Neural progenitor cell (in vitro differentiated cells): ENCODE measurements around the gene MAGI1. TPM values are rescaled to one million over a fixed set of nuclear protein-coding genes. Genes with fewer than 3 reads are reported as not detected.
A peak's percentile ranks its signal among the peaks of the same experiment; 100 is the strongest.

Experiments used
- DNase-seq: peaks from one replicate; pipeline ENCODE4 v3.0.0-alpha.2; 2016; ENCODE audit warnings: low spot score
- H2AFZ ChIP-seq: fragments of 200-600 bp; sonication (generic); replicated peaks from 2 replicates; pipeline ENCODE4 v1.6.1; 2016; ENCODE audit warnings: antibody characterized with exemption
- H3F3A ChIP-seq: fragments of 200-600 bp; sonication (generic); 2 replicates; pipeline ENCODE4 v1.6.1; 2016; ENCODE audit warnings: antibody characterized with exemption, low read depth
- H3K27ac ChIP-seq: fragments of 200-600 bp; sonication (generic); 2 replicates; pipeline ENCODE4 v1.5.1; 2016; ENCODE audit warnings: mild to moderate bottlenecking
- H3K27me3 ChIP-seq: fragments of 200-600 bp; sonication (generic); 2 replicates; pipeline ENCODE4 v1.6.1; 2016; ENCODE audit warnings: mild to moderate bottlenecking, moderate library complexity
- H3K36me3 ChIP-seq: fragments of 200-600 bp; sonication (generic); 2 replicates; pipeline ENCODE4 v1.5.1; 2016
- H3K4me1 ChIP-seq: fragments of 200-600 bp; sonication (generic); 2 replicates; pipeline ENCODE4 v1.6.1; 2016; ENCODE audit warnings: mixed run types
- H3K4me2 ChIP-seq: fragments of 200-600 bp; sonication (generic); 2 replicates; pipeline ENCODE4 v1.6.1; 2016
- H3K4me3 ChIP-seq: fragments of 200-600 bp; sonication (generic); 2 replicates; pipeline ENCODE4 v1.5.1; 2016
- H3K79me2 ChIP-seq: fragments of 200-600 bp; sonication (generic); 2 replicates; pipeline ENCODE4 v1.6.1; 2016; ENCODE audit warnings: low read depth
- H3K9ac ChIP-seq: fragments of 200-600 bp; sonication (generic); 2 replicates; pipeline ENCODE4 v1.6.1; 2016
- H3K9me3 ChIP-seq: fragments of 200-600 bp; sonication (generic); 2 replicates; pipeline ENCODE4 v1.5.1; 2016; ENCODE audit warnings: low read depth
- H4K20me1 ChIP-seq: fragments of 200-600 bp; sonication (generic); 2 replicates; pipeline ENCODE4 v1.6.1; 2016; ENCODE audit warnings: low read depth
- H3K27ac Mint-ChIP-seq: 3 replicates; pipeline ENCODE4 v1.8.0; 2021; ENCODE audit warnings: mixed read lengths
- H3K27me3 Mint-ChIP-seq: 2 replicates; pipeline ENCODE4 v1.8.0; 2022; ENCODE audit warnings: low read depth, mild to moderate bottlenecking, inconsistent platforms, moderate library complexity, mixed read lengths; ENCODE audit not compliant: insufficient read depth
- H3K36me3 Mint-ChIP-seq: 3 replicates; pipeline ENCODE4 v1.8.0; 2021; ENCODE audit warnings: mixed read lengths
- H3K4me1 Mint-ChIP-seq: 3 replicates; pipeline ENCODE4 v1.8.0; 2021; ENCODE audit warnings: mixed read lengths
- H3K4me3 Mint-ChIP-seq: 3 replicates; pipeline ENCODE4 v1.8.0; 2021; ENCODE audit warnings: mild to moderate bottlenecking, moderate library complexity, mixed read lengths
- H3K9me3 Mint-ChIP-seq: 3 replicates; pipeline ENCODE4 v1.8.0; 2020; ENCODE audit warnings: mixed read lengths
- EZH2 ChIP-seq: fragments of 200-600 bp; sonication (generic); IDR thresholded peaks from 2 replicates; pipeline ENCODE4 v1.6.1; 2017; ENCODE audit warnings: antibody characterized with exemption, mild to moderate bottlenecking, moderate library complexity
- EZH2phosphoT487 ChIP-seq: fragments of 200-600 bp; sonication (generic); IDR thresholded peaks from 2 replicates; pipeline ENCODE4 v1.6.1; 2017; ENCODE audit warnings: antibody characterized with exemption
- total RNA-seq: library from RNA; depleted of rRNA; stranded (reverse); fragments of >200 nt; gene quantifications from 2 replicates; pipeline ENCODE4 v1.2.3, GENCODE V29; 2015; ENCODE audit warnings: low replicate concordance
- TF ChIP-seq, protein P1 (sequence below): fragments of 200-600 bp; sonication (generic); IDR thresholded peaks from 2 replicates; pipeline ENCODE4 v1.5.1; 2017; ENCODE audit warnings: antibody characterized with exemption, mild to moderate bottlenecking

The MAGI1 gene
- total RNA-seq, 1 donor from 2014 or later, result 40.6 TPM

DNA sequence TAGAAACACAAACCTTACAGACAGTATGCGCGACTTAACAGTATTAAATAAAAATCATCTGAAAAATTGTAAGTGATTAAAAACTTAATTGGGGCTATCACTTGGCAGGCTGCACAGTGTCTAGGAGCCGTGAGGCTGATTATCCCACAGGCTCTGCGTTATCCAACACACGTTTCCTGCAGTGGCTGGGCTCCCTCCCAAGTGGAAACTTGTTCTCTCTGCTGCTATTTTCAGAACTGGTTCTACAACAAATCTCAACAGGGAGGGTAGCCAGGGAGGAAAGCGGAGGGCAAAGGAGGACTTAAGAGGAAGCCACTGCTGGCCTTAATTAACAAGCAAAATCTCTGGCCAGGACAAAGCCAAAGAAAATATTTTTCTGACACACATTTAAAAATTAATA is 555.2 kb downstream of the MAGI1 start:
- Histone ChIP-seq H3K27ac (no peak overlapping the region), H3K9me3 (no peaks in the 10 kb centered on the region), H3K36me3 (no peaks in the 10 kb centered on the region), H3K4me1 (peaks cover 47% of the 10 kb centered on the region), H2AFZ (no peak overlapping the region), H3K4me2 (peak overlapping the region; percentile 2), H3K27me3 (no peaks in the 10 kb centered on the region), H3K79me2 (peaks cover 85% of the 10 kb centered on the region), H3K4me3 (no peak overlapping the region), H3K9ac (no peak overlapping the region), H3F3A (peaks cover 16% of the 10 kb centered on the region), H4K20me1 (peaks cover 10% of the 10 kb centered on the region)
- Mint-ChIP-seq H3K4me3 (no peak overlapping the region), H3K4me1 (peaks cover 38% of the 10 kb centered on the region), H3K36me3 (peaks cover 4% of the 10 kb centered on the region), H3K27ac (no peak overlapping the region), H3K9me3 (no peaks in the 10 kb centered on the region), H3K27me3 (no peaks in the 10 kb centered on the region)
- TF ChIP-seq EZH2phosphoT487, result no peak
- TF ChIP-seq, protein P1, sequence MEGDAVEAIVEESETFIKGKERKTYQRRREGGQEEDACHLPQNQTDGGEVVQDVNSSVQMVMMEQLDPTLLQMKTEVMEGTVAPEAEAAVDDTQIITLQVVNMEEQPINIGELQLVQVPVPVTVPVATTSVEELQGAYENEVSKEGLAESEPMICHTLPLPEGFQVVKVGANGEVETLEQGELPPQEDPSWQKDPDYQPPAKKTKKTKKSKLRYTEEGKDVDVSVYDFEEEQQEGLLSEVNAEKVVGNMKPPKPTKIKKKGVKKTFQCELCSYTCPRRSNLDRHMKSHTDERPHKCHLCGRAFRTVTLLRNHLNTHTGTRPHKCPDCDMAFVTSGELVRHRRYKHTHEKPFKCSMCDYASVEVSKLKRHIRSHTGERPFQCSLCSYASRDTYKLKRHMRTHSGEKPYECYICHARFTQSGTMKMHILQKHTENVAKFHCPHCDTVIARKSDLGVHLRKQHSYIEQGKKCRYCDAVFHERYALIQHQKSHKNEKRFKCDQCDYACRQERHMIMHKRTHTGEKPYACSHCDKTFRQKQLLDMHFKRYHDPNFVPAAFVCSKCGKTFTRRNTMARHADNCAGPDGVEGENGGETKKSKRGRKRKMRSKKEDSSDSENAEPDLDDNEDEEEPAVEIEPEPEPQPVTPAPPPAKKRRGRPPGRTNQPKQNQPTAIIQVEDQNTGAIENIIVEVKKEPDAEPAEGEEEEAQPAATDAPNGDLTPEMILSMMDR, result no peak
- TF ChIP-seq EZH2, result no peak
- peak; percentile 31 for DNase-seq

DNA sequence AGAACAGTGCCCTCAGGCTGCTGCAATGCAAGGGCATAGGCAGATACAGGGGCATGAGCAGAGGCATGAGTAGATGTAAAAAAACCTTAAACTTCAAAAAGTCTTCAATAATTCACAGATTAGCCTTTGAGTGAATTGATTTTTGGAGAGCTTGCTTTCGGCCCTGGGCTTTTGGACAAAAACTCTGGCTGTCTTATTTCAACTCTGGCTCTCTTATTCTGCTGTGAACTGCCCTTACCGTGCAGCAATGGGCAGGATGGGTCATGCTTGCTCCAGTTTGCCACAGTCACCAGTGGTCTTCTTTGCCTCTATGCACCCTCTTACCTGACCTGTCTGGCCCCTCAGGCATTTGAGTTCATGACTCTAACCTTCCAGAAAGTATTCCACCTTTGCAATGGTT is 555.7 kb downstream of the MAGI1 start:
- H4K20me1 ChIP-seq, result peaks cover 10% of the 10 kb centered on the region
- Mint-ChIP-seq H3K4me3 (no peak overlapping the region), H3K4me1 (peaks cover 41% of the 10 kb centered on the region)

DNA sequence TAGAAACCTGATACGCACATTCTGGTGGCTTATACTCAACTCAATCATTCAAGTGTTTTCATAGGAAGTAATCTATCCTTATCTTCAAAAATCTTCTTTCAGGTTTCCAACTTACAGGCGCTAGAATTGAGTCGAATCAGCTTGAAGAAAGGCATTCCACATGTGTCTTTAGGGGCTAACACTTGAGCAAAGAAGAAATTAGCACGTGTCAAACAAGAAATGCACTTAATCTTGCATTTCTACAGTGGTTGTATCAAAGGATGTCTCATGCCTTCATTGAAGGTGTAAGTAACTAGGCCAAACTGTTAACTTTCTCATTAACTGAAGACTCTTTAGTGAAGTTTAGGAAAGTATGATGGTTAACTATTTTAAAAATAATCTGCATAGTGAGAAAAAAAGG is 557.6 kb downstream of the MAGI1 start:
- Histone ChIP-seq H4K20me1 (peaks cover 5% of the 10 kb centered on the region), H3K36me3 (no peaks in the 10 kb centered on the region), H3K4me1 (peaks cover 37% of the 10 kb centered on the region), H3K9ac (no peak overlapping the region), H3K79me2 (peaks cover 66% of the 10 kb centered on the region), H3K9me3 (no peaks in the 10 kb centered on the region), H3K27ac (no peak overlapping the region), H3K27me3 (no peaks in the 10 kb centered on the region), H3K4me3 (no peak overlapping the region), H2AFZ (no peak overlapping the region), H3F3A (peaks cover 16% of the 10 kb centered on the region), H3K4me2 (no peak overlapping the region)
- Mint-ChIP-seq H3K9me3 (no peaks in the 10 kb centered on the region), H3K4me3 (no peak overlapping the region), H3K27me3 (no peaks in the 10 kb centered on the region), H3K27ac (no peak overlapping the region), H3K36me3 (peaks cover 13% of the 10 kb centered on the region), H3K4me1 (peaks cover 32% of the 10 kb centered on the region)
- no peak for DNase-seq
- no peak for TF ChIP-seq EZH2phosphoT487
- TF ChIP-seq EZH2, result no peak
- TF ChIP-seq, protein P1, result no peak

More for the DNA sequence above, 555.7 kb downstream of the MAGI1 start:
- no peak overlapping the region for H3K4me3 ChIP-seq
- no peak overlapping the region for H2AFZ ChIP-seq
- Mint-ChIP-seq H3K9me3 (no peaks in the 10 kb centered on the region), H3K36me3 (peaks cover 4% of the 10 kb centered on the region), H3K27ac (no peak overlapping the region), H3K27me3 (no peaks in the 10 kb centered on the region)
- H3K4me1 ChIP-seq, result peaks cover 48% of the 10 kb centered on the region
- no peaks in the 10 kb centered on the region for H3K27me3 ChIP-seq
- H3K9me3 ChIP-seq, result no peaks in the 10 kb centered on the region
- H3F3A ChIP-seq, result peaks cover 16% of the 10 kb centered on the region
- no peak overlapping the region for H3K27ac ChIP-seq
- peaks cover 82% of the 10 kb centered on the region for H3K79me2 ChIP-seq
- no peaks in the 10 kb centered on the region for H3K36me3 ChIP-seq
- TF ChIP-seq EZH2 (no peak), EZH2phosphoT487 (no peak)
- TF ChIP-seq, protein P1, result no peak
- no peak overlapping the region for H3K9ac ChIP-seq
- DNase-seq, result no peak
- peak overlapping the region; percentile 2 for H3K4me2 ChIP-seq
